GM19455 (cell line): ENCODE measurements around the gene PCDHA4.

Experiments
- ATAC-seq: cut with Tn5 transposase; IDR thresholded peaks from one replicate; pipeline ENCODE4 v1.9.1; 2021; ENCODE audit not compliant: unreplicated experiment

The PCDHA4 gene

DNA sequence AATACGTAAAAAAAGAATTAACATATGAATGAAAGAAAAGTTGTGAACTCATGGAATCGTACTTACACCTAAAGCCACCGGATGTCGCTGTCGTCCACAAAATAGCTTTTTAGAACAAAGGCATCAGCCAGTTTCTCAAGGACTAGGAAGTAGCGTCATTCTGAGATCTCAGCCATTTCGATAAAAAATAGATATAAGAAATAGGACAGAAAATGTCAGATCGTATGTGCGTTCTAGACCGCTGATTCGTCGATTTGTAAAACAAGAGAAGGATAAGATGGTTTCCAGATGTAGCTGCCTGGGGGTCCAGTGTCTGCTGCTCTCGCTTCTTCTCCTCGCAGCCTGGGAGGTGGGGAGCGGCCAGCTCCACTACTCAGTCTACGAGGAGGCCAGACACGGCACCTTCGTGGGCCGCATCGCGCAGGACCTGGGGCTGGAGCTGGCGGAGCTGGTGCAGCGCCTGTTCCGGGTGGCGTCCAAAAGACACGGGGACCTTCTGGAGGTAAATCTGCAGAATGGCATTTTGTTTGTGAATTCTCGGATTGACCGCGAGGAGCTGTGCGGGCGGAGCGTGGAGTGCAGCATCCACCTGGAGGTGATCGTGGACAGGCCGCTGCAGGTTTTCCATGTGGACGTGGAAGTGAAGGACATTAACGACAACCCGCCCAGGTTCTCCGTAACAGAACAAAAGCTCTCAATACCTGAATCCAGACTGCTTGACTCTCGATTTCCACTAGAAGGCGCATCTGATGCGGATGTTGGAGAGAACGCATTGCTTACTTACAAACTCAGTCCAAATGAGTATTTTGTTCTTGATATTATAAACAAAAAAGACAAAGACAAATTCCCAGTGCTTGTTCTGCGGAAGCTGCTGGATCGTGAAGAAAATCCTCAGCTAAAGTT lies 49.2 kb downstream of the PCDHA4 start, which contains the start of gene PCDHA10:
Gene PCDHA10 (plus strand): TSS at position 126 of the 903 bp plus-strand sequence. CDS start 152 bp downstream, at position 278.
- ATAC-seq = no peak

DNA sequence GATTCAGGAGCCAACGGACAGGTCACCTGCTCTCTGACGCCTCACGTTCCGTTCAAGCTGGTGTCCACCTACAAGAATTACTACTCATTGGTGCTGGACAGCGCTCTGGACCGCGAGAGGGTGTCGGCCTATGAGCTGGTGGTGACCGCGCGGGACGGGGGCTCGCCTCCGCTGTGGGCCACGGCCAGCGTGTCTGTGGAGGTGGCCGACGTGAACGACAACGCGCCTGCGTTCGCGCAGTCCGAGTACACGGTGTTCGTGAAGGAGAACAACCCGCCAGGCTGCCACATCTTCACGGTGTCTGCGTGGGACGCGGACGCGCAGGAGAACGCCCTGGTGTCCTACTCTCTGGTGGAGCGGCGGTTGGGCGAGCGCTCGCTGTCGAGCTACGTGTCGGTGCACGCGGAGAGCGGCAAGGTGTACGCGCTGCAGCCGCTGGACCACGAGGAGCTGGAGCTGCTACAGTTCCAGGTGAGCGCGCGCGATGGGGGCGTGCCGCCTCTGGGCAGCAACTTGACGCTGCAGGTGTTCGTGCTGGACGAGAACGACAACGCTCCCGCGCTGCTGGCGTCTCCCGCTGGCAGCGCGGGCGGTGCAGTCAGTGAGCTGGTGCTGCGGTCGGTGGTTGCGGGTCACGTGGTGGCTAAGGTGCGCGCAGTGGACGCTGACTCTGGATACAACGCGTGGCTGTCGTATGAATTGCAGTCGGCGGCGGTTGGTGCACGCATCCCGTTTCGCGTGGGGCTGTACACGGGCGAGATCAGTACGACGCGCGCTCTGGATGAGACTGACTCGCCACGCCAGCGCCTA lies 50.5 kb downstream of the PCDHA4 start:
- ATAC-seq = no peak

DNA sequence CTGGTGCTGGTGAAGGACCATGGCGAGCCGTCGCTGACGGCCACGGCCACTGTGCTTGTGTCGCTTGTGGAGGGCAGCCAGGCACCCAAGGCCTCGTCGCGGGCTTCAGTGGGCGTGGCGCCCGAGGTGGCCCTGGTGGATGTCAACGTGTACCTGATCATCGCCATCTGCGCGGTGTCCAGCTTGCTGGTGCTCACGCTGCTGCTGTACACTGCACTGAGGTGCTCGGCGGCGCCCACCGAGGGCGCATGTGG lies 51.0 kb downstream of the PCDHA4 start:
- no peak for ATAC-seq

DNA sequence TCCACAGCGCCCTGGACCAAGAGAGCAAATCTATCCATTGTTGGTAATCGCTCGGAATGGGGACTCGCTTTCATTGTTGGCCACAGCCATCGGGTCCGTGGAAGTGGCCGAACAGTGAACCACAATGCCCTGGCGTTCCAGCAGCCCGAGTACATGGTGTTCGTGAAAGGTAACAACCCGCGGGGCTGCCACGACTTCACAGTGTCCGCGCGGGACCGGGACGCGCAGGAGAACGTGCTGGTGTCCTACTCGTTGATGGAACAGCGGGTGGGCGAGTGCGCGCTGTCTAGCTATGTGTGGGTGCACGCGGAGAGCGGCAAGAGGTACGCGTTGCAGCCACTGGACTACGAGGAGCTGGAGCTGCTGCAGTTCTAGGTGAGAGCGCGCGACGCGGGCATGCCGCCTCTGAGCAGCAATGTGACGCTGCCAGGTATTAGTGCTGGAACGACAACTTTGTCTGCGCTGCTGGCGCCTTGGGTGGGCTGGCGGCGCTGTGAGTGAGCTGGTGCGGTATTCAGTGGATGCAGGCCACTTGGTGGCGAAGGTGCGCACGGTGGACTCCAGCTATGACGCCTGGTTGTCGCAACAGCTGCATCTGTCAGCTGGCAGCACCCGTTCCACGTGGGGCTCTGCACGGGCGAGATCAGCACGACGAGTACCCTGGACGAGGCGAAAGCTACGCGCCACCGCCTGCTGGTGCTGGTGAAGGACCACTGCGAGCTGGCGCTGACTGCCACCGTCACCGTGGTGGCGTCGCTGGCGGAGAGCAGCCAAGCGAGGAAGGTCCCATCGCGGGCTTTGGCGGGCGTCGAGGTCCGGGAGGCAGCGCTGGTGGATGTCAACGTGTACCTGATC lies 55.8 kb downstream of the PCDHA4 start:
- no peak for ATAC-seq
